COR-L47 (cell line): ENCODE data around the gene FLRT1.

Experiments used
- DNase-seq: peaks from one replicate; lab custom pipeline; 2025; lab: John Stamatoyannopoulos, UW

Gene FLRT1

DNA sequence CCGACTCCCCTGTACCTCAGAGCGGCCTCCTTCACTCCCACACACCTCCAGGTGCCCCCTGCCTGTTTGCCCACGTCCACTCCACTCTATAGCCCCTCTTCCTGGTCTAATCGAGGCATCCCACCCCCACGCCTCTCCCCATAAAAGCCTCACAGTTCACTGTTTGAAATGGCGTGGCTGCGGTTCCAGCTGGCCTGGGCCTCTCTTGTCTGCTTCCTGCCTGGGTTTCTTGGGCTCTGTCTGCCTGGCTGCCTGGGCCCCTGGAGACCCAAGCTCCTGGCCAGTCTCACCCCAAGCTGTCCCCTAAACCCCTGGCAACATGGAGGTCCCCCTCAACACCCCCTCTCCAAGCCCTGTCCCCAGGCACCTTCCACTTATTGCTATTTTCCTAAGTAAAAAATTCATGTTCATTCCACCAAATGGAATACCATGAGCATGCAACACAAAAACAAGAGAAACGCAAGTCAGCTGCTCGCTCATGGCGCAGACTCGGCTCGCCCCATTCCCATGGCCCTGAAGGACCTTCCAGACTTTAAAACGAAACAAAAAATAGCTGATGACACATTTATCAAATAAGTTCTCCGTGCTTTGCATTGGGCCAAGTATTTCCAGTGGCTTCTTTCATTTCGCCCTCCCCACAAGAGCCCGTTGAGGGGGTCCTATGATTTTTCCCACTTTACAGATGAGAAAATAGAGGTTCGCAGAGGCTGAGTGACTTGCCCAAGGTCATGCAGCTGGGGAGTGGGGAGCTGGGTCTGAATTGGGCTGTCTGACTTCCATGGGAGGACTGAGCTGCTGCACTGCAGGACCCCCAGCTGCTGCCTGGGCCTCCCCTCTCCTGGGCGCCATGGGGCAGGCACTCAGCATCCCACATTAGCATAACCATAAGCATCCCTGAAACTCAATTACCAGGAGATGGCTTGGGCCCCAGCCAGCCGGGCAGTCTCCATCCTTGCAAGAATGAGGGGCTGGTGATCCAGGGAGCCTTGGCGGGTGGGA lies 11.7 kb upstream of the FLRT1 start:
- no peak for DNase-seq

DNA sequence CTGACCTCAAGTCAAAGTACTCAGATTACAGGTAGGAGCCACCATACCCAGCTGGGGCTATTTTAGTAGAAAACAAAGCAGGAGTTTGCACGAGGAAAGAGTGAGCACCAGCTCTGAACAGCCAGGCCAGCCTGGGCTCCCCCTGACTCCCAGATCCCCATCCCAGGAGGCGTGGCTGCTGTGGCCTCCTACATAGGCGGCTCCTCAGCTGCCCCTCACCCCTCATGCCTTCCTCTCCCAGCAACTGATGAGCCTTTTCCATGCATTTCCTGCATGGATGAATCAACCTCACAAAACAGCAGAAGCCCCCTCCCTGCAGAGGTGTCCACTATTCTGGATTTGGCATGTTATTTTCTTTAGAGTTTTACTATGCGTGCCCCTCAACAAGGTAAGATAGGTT lies 10.5 kb upstream of the FLRT1 start:
- DNase-seq, result no peak

DNA sequence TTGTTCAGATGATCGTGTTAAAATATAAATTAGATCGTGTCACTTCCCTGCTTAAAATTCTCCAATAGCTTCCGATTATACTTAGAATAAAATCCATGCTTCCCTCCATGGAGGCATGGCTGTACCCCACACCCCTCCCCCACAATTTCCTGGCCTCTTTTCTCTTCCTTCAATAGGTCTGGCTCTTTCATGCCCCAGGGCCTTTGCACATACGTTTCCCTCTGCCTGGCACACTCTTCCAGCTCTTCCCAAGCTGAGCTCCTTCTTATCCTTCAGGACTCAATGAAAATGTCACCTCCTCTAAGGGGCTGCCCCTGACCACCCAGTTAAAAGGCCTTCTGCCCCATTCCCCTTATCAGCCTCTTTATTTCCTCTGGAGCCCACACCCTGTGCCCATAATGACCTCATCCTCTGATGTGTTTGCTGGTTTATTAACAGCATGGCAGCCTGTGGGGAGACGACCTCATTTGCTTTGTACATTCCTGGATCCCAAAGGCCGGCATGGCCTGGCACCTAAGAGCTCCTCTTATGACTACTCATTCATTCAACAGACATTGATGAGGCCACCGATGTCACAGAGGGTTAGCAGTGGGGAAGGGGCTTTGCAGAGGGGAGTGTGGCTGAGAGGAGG lies 9.0 kb upstream of the FLRT1 start:
- DNase-seq, result no peak

DNA sequence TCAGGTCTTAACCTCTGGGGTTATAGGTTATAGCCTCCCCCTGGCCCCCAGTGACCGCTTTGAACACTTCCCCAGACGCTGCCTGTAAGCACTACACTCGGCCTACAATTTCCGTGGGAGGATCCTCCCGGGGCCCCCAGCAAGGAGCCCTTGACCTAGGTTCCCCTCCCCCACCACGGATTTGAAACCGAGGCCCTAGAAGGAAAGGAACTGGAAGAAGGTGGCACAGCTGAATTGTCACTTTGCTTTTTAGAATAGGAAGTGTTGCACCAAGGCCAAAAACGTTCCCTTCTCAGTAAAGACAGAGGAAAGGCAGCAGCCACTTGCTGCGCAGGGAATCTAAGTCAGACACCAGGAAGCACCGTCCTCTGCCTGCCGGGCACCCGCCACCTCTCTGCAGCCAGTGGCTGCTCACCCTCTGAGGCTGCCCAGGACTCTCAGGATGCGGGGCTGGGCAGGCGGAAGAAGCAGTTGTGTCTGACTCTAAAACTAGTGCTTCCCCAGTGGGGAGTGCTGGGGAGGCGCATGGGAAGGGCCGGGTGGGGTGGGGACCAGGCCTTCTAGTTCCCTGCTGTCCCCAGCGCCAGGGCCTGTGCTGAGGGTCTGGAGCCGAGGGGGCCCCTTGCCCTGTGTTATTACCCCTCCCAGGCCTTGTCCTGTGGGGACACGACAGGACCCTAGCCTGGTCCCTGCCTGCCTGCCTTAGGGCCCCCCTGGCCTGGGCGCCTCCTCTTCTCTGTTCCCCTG lies 7.9 kb upstream of the FLRT1 start:
- DNase-seq, result no peak

DNA sequence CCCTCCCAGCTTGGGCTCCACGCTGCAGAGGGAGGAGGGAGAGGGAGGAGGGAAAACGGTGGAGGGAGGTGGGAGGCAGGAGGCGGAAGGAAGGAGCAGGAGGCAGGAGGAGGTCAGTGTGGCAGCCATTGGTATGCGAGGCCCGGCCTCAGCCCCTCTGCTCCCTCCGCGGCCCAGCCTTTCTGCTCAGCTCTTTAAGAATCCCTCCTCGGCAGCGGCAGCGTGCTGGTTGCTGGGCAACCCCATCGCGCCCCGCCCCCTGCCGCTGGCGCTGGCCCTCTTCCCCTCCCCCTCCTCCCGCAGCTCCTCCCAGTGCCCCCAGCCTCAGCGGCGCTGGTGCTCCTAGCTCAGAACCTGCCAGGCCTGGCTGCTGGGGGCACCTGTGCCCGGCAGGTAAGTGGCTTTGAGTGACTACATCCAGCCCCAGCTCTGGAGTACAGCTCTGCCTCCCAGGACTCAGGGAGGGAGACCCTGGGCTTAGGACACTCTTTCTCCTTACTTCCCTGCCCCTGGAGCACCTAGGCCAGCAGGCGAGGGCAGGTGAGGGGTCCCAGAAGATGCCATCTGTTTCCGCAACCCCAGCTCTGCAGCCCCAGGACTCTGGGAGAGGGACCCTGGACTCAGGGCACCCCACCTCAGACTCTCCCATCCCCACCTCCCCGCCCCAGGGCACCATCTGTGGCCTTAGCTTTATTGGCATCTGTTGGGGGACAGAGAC lies 7.2 kb upstream of the FLRT1 start:
- DNase-seq, result peak; percentile 54

DNA sequence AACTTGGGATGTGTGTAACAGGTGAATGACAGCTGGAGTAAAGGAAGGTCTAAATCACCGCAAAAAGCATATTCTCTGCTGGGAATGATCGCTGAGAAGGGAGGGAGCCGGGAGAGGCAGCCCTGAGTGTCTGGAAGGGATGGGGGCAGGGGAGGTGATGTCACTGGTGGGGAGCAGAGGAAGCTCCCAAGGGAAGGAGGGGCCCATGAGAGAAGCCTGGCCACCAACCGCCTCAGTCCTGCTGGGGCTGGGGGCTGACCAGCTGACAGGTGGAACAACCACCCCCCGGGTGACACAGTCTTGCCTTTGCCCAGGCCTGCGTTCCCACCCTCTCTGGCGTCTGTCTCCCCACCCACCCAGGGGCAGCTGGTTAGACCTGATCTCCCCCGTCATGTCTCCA lies 6.0 kb upstream of the FLRT1 start:
- DNase-seq, result no peak

DNA sequence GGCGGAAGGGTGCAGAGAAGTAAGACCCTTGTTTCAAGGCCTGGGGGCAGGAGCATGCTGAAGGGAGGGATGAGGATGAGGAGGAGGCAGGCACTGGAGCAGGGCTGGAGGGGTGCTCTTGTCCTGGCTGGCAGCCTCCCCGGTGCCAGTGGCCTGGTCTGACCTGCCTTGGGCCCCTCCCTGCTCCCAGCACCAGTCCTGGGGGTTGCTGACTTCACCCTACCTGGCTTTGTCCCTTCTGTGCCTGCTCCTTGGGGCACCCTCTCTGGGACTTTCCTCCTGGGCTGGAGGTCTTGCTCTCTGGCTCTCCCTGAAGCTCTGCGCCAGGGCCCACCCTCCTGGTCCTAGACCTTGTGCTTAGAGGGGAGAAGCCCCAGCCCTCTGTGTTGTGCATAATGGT lies 4.7 kb upstream of the FLRT1 start:
- no peak for DNase-seq

DNA sequence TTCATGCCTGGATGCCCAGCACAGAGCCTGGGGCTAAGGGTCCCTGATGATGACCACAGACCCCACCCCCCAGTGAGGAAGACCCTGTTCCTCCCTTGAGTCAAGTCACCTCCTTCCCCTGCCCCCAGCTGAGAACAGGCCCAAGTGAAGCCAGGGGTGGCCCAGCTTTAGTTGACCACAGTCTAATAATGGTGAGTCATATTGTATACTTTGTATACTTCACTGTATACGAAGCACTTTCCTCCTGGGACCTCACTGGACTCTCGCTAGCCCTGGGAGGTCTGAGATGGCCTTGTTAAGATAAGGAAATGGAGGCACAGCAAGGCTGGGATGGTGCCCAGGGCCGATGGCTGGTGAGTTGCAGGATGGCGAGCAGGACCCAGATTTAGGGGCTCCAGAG lies 3.7 kb upstream of the FLRT1 start:
- DNase-seq, result no peak

DNA sequence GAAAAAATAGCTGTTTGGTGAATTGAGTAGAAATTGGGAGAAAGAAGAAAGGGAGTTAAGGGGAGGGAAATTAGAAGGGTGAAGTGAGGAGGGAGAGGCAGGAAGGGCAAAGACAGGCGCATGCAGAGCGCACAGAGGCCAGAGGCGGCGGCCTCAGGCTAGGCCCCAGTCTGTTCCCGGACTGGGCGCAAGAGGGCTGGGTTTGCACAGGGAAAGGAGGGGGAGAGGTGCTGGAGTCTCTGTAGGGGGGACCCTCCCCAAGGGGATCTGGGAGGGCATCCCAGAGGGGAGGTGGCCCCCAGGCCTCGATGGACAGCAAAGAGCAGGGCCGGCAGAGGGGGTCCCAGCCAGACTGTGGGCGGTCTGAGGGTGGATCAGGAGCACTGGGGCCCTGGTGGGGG lies 1.3 kb upstream of the FLRT1 start:
- no peak for DNase-seq

DNA sequence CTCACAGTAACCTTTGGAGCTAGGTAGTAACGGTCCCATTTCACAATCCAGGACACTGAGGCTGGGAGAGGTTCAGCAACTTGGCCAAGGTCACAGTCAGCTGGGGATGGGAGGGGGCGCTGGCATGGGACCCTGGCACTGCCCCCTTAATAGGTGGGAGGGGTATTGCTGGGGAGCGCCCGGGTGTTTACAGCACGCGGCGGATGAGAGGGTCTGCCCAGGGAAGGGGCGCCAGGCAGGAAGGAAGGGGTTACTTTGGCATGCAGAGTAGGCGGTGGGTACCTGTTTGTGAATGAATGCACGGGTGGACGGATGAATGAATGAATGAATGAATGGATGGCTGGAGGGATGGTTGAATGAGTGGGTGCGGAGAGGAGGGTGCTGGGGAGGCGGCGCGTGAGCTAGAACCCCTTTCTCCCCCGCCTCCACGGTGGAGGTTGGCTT lies 628 bp upstream of the FLRT1 start:
- DNase-seq, result no peak

DNA sequence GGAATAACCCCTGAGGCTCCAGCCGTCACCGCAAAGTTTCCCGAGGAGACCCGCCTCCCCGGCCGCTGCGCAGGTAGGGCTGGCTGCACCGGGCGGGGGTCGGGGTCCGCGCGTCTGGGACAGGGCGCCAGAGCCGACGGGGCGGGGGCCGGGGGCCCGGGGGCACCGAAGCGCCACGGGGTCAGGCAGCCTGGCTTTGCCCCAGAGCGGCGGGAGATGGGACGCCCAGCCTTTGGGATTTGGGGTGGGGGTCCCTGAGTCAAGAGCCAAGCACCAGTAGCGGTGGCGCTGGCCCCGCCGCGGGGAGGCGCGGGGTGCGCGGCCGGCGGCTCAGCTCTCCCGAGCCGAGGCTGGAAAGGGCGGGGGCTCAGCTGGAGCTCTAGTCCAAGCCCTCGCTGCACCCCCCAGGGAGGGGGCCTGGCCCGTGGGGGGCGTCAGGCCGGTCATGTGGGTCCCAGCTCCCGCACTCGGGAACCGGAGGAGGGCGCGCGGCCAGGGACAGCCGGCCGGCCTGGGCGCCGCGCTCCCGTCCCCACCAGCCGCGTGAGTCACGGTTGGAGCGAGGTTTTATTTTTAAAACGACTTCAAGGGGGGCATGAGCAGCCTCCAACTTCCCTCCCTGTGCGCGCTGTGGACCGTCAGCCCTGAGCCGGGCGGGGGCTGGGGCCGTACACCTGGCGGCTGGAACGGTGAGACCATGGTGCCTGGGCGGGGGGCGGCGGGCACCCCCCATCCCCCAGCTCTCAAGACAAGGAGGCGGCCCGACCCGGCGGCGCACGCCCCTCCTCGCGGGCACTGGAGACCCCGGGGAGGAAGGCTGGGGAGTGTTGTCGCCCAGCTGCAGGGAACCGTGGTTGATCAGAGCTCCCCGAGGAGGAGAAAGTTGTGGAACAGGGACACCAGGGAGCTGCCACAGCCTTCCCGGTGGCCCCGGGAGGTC lies 626 bp downstream of the FLRT1 start:
- peak; percentile 66 for DNase-seq

DNA sequence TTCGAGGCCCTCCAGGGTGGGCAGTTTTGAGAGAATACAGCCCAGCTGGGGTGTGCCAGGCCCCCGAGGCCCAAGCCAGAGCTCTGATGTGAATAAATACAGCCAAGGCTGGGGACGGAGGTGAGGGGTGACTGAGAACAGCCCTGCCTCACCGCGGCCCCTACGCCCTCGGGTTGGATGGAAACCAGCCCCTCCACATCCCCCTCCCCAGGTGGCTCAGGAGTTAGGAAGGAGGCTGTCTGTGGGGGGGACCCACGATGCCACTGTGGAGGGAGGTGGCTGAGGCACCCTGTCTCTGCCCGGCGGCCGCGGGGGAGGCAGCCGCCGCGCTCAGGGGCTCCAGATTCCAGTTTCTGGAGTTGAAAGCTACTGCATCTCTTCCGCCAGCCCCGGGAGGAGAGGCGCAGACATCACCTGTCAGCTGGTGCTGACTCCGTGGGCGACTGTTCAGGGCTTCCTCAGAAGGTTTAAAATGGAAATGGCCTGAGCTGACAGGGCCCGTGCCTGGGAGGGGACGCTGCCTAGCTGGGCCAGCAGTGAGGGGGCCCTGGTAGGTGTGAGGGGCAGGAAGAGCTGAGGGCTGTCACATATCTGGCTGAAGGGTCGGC lies 1.4 kb downstream of the FLRT1 start:
- no peak for DNase-seq

DNA sequence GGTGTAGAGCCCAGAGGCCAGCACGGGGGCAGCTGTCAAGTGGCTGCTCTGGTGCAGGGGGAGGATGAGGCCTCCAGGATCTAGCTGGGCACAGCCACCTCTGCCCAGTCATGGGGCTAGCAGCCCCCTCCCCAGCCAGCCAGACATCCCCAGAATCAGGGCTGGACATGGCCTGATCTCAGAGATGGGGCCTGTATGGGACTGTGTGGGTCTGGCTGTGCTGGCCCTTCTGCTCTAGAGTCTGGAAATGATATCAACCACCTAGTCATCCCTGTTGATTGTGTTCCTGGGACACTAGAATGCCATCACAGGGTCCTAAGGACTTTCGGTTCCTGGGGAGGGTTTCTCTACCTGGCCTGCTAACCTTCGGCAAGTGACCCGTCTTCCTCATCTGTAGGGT lies 2.8 kb downstream of the FLRT1 start:
- no peak for DNase-seq

DNA sequence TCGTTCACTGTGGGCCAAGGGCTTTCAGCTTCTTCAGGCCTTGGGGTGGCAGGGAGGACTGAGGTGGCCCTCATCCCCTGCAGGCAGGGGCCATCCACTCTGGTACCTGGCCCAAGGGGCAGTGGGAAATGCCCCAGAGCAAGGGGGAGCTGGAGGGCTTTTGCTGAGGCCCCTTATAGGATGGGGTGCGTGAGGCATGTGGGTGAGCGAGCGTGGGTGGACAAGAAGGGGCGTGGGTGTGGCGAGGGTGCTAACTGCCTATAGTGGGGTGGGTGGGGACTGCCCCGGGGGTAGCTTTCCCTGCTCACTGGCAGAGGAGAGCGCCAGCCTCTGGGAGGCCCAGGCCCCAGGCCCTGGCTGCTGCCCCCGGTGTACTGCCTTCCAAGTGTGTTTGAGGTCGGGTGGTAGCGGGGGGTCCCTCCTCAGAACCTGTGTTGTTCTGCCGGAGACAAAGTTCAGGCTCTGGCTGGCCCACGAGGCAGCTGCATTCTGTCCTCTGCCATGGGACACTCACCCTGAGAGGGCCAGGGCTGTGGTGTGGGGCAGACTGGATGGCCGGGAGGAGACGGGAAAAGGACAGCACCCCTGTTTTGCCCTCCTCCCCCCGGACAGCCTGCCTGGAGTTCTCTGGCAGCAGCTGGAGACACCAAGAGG lies 3.4 kb downstream of the FLRT1 start:
- DNase-seq, result no peak

DNA sequence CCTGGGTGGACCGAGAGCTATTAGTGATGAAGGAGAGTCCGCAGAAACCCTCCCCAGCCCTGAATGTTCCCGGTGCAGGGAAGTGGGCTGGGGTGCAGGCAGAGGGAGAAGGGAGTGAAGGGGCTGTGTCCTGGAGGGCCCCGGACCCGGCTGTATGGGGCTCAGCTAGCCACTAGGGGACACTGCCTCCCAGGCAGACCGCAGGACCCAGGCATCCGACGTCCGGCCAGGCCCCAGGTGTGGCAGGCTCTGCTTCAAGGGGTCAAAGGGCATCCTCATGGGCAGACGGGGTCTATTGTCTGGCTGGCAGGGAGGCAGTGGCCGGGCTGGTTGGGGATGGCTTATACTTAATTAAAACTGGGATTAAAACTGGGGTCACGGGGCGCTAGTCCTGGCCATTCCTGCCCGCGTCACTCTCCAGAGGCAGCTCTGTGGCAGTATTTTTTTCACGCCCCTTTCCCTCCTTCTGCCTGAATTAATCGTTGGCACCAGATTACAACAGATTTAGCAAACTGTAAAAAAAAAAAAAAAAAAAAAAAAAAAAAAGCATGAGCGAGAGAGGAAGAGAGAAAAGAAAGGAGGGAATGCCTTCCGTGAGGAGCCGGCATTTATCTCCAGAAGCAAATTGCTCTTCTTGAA lies 5.1 kb downstream of the FLRT1 start:
- no peak for DNase-seq

DNA sequence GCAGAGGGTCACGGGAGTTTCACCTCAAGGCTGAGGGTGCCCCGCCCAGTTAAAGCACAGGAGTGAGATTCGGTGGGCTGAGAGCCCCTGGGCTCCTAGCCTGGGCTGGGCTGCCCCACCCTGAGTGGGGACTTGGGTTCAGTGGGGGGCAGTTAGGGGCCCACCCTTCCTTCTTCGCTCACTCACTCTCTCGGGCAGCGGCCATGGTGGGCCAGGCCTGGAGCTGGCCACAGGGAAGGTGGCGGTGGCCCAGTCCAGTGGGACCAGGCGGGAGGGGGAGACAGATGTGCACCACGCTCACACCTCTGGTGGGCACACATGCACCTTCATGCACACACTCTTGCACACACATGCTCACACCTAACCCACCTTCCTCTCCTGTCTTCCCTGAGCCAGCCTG lies 6.1 kb downstream of the FLRT1 start:
- no peak for DNase-seq

DNA sequence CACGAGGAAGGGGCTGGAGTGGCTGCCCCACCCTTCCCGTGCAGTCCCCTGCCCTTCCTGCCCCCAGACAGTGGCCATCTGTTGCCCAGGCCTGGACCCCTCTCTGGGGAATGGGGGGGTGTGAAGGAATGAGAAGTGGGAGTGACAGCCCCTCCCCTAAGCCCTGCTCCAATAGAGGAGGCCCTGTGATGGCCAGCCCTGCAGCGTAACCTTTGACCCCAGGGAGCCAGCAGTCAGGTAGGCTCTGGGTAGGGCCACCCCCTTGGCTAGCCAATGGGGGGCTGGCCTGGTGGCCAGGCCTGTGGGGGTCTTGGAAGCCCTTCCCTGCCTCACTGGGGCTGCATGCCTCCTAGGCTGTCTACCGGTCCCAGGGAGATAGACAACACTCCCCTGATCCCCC lies 6.6 kb downstream of the FLRT1 start:
- DNase-seq, result no peak

DNA sequence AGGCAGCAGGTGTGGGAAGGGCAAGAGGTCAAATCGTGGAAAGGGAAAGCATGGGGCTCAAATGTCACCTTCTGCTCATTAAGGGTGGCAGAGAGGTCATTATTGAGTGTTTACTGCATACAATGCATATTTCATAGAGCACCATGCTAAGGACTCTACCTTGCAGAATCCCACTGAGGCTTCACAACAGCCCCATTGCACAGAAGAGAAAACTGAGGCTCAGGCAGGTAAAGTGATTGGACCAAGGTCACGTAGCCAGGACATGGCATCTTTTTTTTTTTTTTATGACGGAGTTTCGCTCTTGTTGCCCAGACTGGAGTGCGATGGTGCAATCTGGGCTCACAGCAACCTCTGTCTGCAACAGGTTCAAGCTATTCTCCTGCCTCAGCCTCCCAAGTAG lies 7.8 kb downstream of the FLRT1 start:
- DNase-seq, result no peak

DNA sequence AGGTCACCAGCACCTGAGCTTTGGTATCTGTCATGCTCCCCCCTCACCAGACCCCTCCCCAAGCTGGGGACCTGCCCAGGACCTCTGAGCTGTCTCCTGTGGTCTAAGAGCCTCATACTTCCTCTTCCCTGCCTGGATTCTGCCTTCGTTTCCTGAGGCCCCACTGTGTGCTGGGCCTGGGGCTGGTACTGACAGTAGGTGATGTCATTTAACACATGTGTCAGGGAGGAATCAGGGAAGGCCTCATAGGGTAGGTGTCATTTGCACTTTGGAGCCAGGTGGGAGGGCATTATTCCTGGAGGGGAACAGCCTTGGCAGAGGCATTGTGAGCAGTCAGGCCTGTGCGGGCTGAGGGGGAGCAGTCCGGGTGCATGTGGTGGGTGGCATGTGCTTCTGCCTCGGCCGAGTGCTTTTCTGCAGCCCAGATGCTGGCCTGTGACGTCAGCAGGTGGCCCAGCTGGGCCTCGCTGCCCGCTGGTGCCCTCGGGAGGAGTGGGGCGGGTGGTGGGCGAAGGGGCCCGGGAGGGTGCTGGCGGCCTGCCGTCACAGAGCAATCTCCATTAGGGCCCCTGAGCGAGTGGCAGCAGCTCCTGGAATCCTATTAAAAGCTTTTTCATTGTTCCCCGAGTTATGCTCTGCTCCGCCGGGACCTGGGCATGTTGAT lies 9.1 kb downstream of the FLRT1 start:
- DNase-seq, result peak; percentile 41
